Memory B cell (primary cell): ENCODE measurements around the gene FAM193A.
"Not testable (repeated sequence)": the region's sequence is repeated elsewhere in the genome, so short reads cannot be mapped to it uniquely, and the experiment has no call there.

Source experiments
- ATAC-seq: fragments of 150-1000 bp; cut with Tn5 transposase; 2 replicates; pipeline ENCODE4 v1.10.0; 2021; ENCODE audit warnings: low read depth, mild to moderate bottlenecking, moderate library complexity
- DNase-seq, 2 donors: peaks; one replicate each; pipeline ENCODE4 v3.0.0; 2022; ENCODE audit warnings: low spot score in 2 of 2
- H3K27ac Mint-ChIP-seq: one replicate; pipeline ENCODE4 v1.8.0; 2022; ENCODE audit warnings: mild to moderate bottlenecking, moderate library complexity, mixed read lengths
- H3K27me3 Mint-ChIP-seq: one replicate; pipeline ENCODE4 v1.8.0; 2022; ENCODE audit warnings: mixed read lengths
- H3K36me3 Mint-ChIP-seq: one replicate; pipeline ENCODE4 v1.8.0; 2022; ENCODE audit warnings: mild to moderate bottlenecking, mixed read lengths
- H3K4me1 Mint-ChIP-seq: one replicate; pipeline ENCODE4 v1.8.0; 2022; ENCODE audit warnings: mixed read lengths
- H3K4me3 Mint-ChIP-seq: one replicate; pipeline ENCODE4 v1.8.0; 2022; ENCODE audit warnings: mild to moderate bottlenecking, moderate library complexity, mixed read lengths
- H3K9me3 Mint-ChIP-seq: one replicate; pipeline ENCODE4 v1.8.0; 2022; ENCODE audit warnings: mixed read lengths

The FAM193A gene

DNA sequence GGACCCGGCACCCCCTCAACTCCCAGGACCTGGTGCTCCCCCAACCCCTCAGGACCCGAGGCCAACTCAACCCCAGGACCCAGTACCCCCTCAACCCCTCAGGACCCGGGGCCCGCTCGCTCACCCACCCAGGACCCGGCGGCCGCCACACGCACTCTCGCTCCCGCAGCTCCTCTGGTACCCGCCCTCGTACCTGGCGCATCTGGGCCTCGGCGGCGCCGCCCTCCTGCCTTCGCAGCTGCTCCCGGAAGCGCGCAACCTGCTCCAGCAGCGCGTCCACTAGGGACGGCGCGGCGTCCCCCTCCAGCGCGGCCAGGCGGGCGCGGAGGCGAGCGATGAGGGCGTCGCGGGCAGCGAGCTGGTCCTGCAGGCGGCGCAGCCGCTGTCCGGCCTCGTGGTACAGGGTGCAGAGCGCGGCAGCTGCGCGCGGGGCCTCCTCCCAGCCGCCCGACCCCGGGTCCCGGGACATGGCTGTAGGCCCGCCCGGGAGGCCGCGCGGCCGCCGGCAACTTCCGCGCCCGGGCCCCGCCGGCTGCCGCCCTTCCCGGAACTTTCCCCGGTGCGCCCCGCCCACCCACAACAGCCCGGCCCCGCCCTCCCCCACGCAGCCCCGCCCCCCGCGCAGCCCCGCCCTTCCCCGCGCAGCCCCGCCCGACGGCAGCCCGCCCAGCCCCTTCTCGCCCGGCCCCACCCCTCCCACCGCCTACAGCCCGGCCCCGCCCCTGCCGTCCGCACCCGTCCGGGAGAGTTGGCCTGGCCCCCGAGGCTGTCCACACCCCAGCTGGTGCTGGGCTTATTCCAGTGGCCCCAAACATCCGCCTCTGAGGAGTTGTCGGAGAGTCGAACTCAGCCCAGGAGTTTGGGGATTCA lies 219.6 kb downstream of the FAM193A start, which contains the start of gene TNIP2:
TSS of gene TNIP2 (minus strand) at position 516 of the 870 bp plus-strand sequence. CDS start at position 469, 47 bp downstream.
- ATAC-seq (peak; percentile 81), DNase-seq (peak; percentile 68 to 74)
- H3K36me3 Mint-ChIP-seq = peaks cover 5% of the 10 kb centered on the region
- H3K4me1 Mint-ChIP-seq = peaks cover 20% of the 10 kb centered on the region
- no peaks in the 10 kb centered on the region for H3K27me3 Mint-ChIP-seq
- H3K27ac Mint-ChIP-seq = peak within 1 kb of the TSS; percentile 80
- peak within 1 kb of the TSS; percentile 88 for H3K4me3 Mint-ChIP-seq
- no peaks in the 10 kb centered on the region for H3K9me3 Mint-ChIP-seq

GRCh38 chr4:2756691-2757350 lies 220.4 kb downstream of the FAM193A start:
- peak overlapping the region; percentile 20 for H3K27ac Mint-ChIP-seq
- H3K27me3 Mint-ChIP-seq = no peaks in the 10 kb centered on the region
- no peak for ATAC-seq
- no peaks in the 10 kb centered on the region for H3K9me3 Mint-ChIP-seq
- H3K4me1 Mint-ChIP-seq = peaks cover 20% of the 10 kb centered on the region
- H3K4me3 Mint-ChIP-seq = peak overlapping the region; percentile 85
- no peak for DNase-seq
- peaks cover 4% of the 10 kb centered on the region for H3K36me3 Mint-ChIP-seq

- H3K9me3 Mint-ChIP-seq = no peaks in the 10 kb centered on the region
- H3K27me3 Mint-ChIP-seq = no peaks in the 10 kb centered on the region
These were observed 221.0 kb downstream of the FAM193A start for GRCh38 chr4:2757426-2757825.

GRCh38 chr4:2761035-2761923 lies 224.8 kb downstream of the FAM193A start:
- H3K27me3 Mint-ChIP-seq = no peaks in the 10 kb centered on the region
- H3K27ac Mint-ChIP-seq = peak overlapping the region; percentile 64
- H3K4me3 Mint-ChIP-seq = no peak overlapping the region
- H3K9me3 Mint-ChIP-seq = no peaks in the 10 kb centered on the region
- H3K36me3 Mint-ChIP-seq = no peaks in the 10 kb centered on the region
- DNase-seq (no peak), ATAC-seq (no peak)
- H3K4me1 Mint-ChIP-seq = peaks cover 6% of the 10 kb centered on the region

More at GRCh38 chr4:2757426-2757825, 221.0 kb downstream of the FAM193A start:
- DNase-seq (no peak), ATAC-seq (no peak)
- H3K4me1 Mint-ChIP-seq = peaks cover 17% of the 10 kb centered on the region
- H3K4me3 Mint-ChIP-seq = peak overlapping the region; percentile 51
- H3K27ac Mint-ChIP-seq = no peak overlapping the region
- peaks cover 3% of the 10 kb centered on the region for H3K36me3 Mint-ChIP-seq

GRCh38 chr4:2762048-2762447 lies 225.6 kb downstream of the FAM193A start:
- Mint-ChIP-seq H3K27me3 (no peaks in the 10 kb centered on the region), H3K4me1 (peaks cover 2% of the 10 kb centered on the region), H3K9me3 (no peaks in the 10 kb centered on the region), H3K4me3 (no peak overlapping the region), H3K36me3 (no peaks in the 10 kb centered on the region), H3K27ac (peak overlapping the region; percentile 8)
- DNase-seq (no peak), ATAC-seq (no peak)

- H3K36me3 Mint-ChIP-seq, ATAC-seq, H3K4me1 Mint-ChIP-seq, H3K27ac Mint-ChIP-seq, H3K9me3 Mint-ChIP-seq, DNase-seq, H3K27me3 Mint-ChIP-seq: not testable (repeated sequence)
- peak overlapping the region; percentile 27 for H3K4me3 Mint-ChIP-seq
These were observed 226.3 kb downstream of the FAM193A start for GRCh38 chr4:2762486-2763370.

DNA sequence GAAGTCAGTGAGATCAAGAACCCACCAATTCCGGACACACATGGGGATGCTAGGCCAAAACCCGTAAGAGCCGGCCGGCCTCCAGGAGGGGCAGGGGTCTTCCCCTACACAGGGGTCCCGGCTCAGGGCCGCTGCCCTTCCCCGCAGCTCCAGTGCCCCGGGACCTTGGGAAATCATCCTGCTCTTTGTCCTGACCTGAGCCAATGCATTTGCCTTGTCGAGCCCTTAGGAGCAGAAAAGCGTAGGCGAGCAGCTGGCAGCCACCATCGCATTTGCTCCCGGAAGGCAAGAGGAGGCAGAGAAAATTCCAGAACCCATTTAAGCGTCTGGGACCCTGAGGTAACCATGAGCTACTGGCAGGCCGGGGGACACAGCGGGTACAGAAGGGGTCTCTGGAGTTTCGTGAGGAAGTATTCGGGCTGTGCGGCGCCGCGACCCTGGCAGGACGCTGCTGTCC lies 227.1 kb downstream of the FAM193A start:
- DNase-seq = no peak
- Mint-ChIP-seq H3K4me1 (peaks cover 2% of the 10 kb centered on the region), H3K36me3 (no peaks in the 10 kb centered on the region), H3K4me3 (peak overlapping the region; percentile 76), H3K27ac (no peak overlapping the region), H3K27me3 (no peaks in the 10 kb centered on the region), H3K9me3 (no peaks in the 10 kb centered on the region)
- ATAC-seq = no peak

DNA sequence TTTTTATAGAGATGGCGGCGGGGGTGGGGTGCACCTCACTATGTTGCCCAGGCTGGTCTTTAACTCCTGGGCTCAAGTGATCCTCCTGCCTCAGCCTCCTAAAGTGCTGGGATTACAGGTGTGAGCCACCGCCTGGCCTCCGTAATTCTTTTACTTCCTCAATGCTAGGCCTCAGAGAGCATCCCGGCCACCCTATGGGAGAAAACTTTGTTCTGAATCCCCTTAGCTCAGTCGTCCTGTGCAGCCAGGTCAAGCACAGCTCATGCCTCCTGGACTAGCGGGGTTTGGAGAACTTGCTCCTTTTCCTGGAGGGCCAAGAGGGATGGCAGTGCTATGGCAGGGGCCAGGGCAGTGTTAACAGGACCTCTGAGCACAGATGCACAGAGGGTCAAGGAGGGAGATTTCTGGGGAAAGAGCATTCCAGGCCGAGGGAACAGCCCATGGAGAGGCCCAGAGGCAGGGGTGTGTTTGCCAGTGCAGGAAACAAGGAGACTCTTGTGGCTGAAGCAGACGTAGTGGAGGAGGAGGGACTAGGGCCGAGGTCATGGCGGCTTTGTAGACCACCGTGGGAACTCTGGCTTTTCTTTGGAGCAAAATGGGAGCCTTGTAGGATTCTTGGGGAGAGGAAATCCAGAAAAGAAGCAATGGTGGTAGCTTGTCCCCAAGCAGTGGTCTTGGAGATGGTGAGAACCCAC lies 229.5 kb downstream of the FAM193A start:
- no peak for ATAC-seq
- H3K4me3 Mint-ChIP-seq = no peak overlapping the region
- H3K9me3 Mint-ChIP-seq = peaks cover 4% of the 10 kb centered on the region
- no peaks in the 10 kb centered on the region for H3K36me3 Mint-ChIP-seq
- peaks cover 6% of the 10 kb centered on the region for H3K4me1 Mint-ChIP-seq
- no peak for DNase-seq
- no peak overlapping the region for H3K27ac Mint-ChIP-seq
- no peaks in the 10 kb centered on the region for H3K27me3 Mint-ChIP-seq

DNA sequence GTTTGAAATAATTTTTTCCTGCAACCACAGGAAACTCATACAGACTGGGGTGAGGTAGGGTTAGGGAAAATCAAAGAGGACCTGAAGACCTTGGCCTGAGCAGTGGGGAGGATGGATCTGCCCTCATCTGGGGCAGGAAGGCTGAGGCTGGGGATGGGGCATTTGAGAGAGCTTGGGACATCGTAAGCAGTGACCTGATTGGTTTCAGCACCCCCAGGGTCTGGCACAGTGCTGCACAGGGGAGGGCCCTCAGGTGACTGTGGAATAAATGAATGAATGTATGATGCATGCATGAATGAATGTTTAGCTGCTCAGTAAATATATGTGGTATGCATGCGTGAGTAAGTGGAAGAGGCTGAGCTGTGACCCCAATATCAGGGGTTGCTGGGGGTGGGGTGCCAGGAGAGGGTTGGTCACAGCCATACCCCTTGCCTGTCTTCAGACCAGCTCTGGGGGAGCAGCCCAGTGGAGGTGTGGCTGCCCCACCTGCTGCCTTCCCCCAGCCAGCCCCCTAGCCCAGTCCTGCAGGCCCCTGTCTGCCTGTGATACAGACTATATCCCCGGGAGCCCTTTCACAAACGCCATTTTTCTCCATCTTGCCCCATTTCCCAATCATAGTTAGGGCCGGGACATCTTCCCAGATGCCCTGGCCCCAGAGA lies 230.7 kb downstream of the FAM193A start:
- no peak for DNase-seq
- Mint-ChIP-seq H3K36me3 (no peaks in the 10 kb centered on the region), H3K27ac (no peak overlapping the region), H3K9me3 (peaks cover 4% of the 10 kb centered on the region), H3K27me3 (no peaks in the 10 kb centered on the region), H3K4me1 (peaks cover 7% of the 10 kb centered on the region), H3K4me3 (no peak overlapping the region)
- ATAC-seq = no peak

DNA sequence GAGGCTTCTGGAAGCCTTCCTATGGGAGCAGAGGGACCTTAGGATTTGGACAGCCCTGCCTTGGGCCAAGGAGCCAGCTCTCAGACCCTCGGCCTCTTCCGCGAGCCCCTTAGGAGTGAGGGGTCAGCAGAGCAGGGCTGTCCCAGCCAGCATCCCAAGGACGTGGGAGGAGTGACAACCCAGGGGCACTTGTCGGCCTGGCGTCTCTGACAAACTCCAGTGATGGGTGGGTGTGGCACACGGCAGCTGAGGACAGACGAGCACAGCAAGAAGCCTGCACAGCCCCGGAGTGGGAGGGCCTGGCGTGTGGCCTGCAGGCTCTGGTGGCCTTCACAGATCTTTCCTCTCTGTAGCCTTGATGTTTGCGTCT lies 231.2 kb downstream of the FAM193A start:
- Mint-ChIP-seq H3K4me3 (no peak overlapping the region), H3K27me3 (no peaks in the 10 kb centered on the region), H3K36me3 (no peaks in the 10 kb centered on the region), H3K9me3 (peaks cover 4% of the 10 kb centered on the region), H3K4me1 (peaks cover 7% of the 10 kb centered on the region), H3K27ac (no peak overlapping the region)
- no peak for ATAC-seq
- no peak for DNase-seq

DNA sequence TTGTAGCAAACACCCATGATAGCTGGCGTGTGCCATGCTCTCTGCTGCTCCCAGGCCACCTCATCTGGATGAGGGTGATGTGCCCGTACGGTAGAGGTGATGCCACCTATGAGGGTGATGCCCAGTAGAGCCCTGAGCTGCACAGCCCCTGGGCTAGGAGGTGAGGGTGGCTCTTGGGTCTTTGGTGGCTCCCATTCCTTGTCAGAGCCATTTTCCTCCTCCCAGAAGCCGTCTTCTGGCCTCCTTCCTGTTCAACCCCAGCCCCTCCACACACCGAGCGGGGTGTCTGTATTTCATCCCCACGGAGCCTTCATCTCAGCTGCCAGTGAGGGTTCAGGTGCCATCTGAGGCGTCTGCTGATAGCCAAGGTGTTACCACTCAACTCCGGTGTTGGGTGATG lies 231.7 kb downstream of the FAM193A start:
- peaks cover 4% of the 10 kb centered on the region for H3K9me3 Mint-ChIP-seq
- no peaks in the 10 kb centered on the region for H3K36me3 Mint-ChIP-seq
- H3K4me1 Mint-ChIP-seq = peaks cover 9% of the 10 kb centered on the region
- H3K27me3 Mint-ChIP-seq = no peaks in the 10 kb centered on the region
- DNase-seq = no peak
- H3K4me3 Mint-ChIP-seq = no peak overlapping the region
- no peak overlapping the region for H3K27ac Mint-ChIP-seq
- ATAC-seq = no peak

DNA sequence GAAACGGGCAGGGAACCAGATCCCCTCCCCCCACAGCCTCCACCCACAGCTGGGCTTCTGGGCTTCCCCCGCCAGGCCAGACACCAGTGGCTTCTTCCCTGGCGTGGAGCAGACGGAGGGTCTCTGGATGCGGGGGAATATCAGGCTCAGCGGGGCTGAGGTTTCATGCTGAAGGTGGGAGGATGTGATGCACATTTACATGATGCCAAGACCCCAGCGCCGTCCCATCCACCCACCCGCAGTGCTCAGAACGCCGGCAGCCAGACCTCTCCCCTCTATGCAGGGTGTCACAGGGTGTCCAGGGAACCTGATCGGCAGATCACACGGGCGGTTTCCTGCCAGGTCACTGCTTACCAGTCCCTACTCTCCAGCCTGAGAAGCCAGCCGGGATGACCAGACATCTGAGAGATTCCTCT lies 232.5 kb downstream of the FAM193A start:
- ATAC-seq (no peak), DNase-seq (no peak)
- peaks cover 9% of the 10 kb centered on the region for H3K4me1 Mint-ChIP-seq
- no peaks in the 10 kb centered on the region for H3K27me3 Mint-ChIP-seq
- no peaks in the 10 kb centered on the region for H3K36me3 Mint-ChIP-seq
- peaks cover 4% of the 10 kb centered on the region for H3K9me3 Mint-ChIP-seq
- H3K27ac Mint-ChIP-seq = no peak overlapping the region
- H3K4me3 Mint-ChIP-seq = no peak overlapping the region
